Measurements from ENCODE around the gene PCDH9.

DNA sequence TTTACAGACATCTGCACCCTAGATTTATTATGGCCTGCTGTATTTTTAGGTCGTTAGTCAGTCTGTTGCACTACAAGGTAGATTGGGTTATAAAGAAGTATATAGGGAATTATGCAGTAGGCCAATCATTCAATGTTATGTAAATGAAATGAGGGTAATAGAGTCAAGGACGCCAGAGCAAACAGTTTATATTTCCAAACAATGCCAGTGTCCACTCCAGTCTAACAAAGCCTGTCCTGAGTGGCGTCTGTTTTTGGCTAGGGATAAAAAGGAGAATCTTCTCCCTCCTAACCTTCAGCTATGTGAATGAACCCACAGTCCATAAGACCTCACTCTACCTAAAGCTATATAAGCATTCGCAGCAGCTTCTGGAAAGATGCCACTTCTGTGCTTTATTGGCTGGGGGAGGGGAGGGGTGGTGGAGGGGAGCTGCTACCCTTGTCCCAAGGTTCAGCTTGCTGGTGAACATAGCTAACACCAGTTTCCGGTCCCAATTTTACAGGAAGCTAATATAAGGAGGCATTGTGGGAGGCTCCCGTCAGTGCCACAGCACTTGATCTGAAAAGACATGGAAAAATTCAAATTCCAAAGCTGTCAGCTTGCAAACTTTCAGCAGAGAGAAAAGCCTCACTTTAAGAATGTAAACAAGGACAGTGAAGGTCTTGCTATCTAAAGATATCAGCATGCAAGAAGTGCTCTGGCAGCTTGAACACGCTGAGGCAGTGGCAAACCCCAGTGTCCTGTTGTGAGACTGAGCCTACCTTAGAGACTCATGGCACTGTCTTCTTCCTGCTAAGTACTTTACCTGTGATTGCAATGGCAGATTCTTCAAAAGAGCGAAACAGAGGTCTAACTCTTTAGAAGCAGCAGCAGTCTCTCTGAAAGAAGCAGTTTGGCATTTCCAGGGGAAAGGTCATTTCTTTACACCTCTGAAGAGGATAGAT, 369.9 kb downstream of the PCDH9 start:
- TF ChIP-seq, protein P1, sequence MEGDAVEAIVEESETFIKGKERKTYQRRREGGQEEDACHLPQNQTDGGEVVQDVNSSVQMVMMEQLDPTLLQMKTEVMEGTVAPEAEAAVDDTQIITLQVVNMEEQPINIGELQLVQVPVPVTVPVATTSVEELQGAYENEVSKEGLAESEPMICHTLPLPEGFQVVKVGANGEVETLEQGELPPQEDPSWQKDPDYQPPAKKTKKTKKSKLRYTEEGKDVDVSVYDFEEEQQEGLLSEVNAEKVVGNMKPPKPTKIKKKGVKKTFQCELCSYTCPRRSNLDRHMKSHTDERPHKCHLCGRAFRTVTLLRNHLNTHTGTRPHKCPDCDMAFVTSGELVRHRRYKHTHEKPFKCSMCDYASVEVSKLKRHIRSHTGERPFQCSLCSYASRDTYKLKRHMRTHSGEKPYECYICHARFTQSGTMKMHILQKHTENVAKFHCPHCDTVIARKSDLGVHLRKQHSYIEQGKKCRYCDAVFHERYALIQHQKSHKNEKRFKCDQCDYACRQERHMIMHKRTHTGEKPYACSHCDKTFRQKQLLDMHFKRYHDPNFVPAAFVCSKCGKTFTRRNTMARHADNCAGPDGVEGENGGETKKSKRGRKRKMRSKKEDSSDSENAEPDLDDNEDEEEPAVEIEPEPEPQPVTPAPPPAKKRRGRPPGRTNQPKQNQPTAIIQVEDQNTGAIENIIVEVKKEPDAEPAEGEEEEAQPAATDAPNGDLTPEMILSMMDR (IDR thresholded peaks at IDR 0.05; ENCODE audit: low read length): no peak
- no peak for TF ChIP-seq EZH2 (IDR thresholded peaks at IDR 0.05; ENCODE audit: borderline replicate concordance, low read length)

All from OCI-LY1 (cell line).